GM12865 (cell line): ENCODE data around the gene UBE2F.

ENCODE experiments used
- DNase-seq: peaks from one replicate; pipeline ENCODE4 v3.0.0; 2010; ENCODE audit warnings: low read depth
- H3K4me3 ChIP-seq: 2 replicates; pipeline ENCODE4 v1.5.1; 2011; ENCODE audit warnings: mild to moderate bottlenecking, low read depth, low read length, control low read depth
- CTCF ChIP-seq: IDR thresholded peaks from 2 replicates; pipeline ENCODE4 v1.5.1; 2011; ENCODE audit warnings: low read length, control low read depth, low read depth, inconsistent platforms; ENCODE audit not compliant: insufficient read depth; ENCODE audit errors: missing control alignments

UBE2F gene

GRCh38 chr2:238059505-238059904 lies 92.7 kb downstream of the UBE2F start:
- no peak for TF ChIP-seq CTCF
- H3K4me3 ChIP-seq = peak overlapping the region; percentile 96
- DNase-seq = no peak

- H3K4me3 ChIP-seq = peak overlapping the region; percentile 96
- no peak for DNase-seq
- no peak for TF ChIP-seq CTCF
Observed at GRCh38 chr2:238060096-238060541, 93.3 kb downstream of the UBE2F start.

- peak; percentile 98 for DNase-seq
- no peak for TF ChIP-seq CTCF
- peak within 1 kb of the TSS; percentile 96 for H3K4me3 ChIP-seq
Observed at GRCh38 chr2:238060542-238061314, 93.9 kb downstream of the UBE2F start, which contains the start of gene SCLY. Gene SCLY, plus strand, starts transcription at chr2:238061001. Its CDS starts 54 bp downstream, at chr2:238061055.

- DNase-seq = peak; percentile 55
- TF ChIP-seq CTCF = no peak
- peak overlapping the region; percentile 96 for H3K4me3 ChIP-seq
Observed at GRCh38 chr2:238061315-238062202, 94.7 kb downstream of the UBE2F start.

GRCh38 chr2:238063414-238064189 lies 96.8 kb downstream of the UBE2F start:
- DNase-seq = no peak
- H3K4me3 ChIP-seq = no peak overlapping the region
- TF ChIP-seq CTCF = no peak

- H3K4me3 ChIP-seq = no peak overlapping the region
- no peak for TF ChIP-seq CTCF
- no peak for DNase-seq
Observed at GRCh38 chr2:238064376-238064775, 97.6 kb downstream of the UBE2F start.
